ENCODE measurements around the gene PFKL. TPM values are rescaled to one million over a fixed set of nuclear protein-coding genes. Genes with fewer than 3 reads are reported as not detected.
A peak's percentile ranks its signal among the peaks of the same experiment; 100 is the strongest.

The PFKL gene
- total and polyA plus RNA-seq, 12 donors: 16.6 to 123 (median 94.1) TPM

GRCh38 chr21:44364151-44365053 lies 64.5 kb downstream of the PFKL start:
- DNase-seq: peak in 3 of 7 donors; percentile 8 to 13 (median 10)
- 80 to 88% (median 82%) methylated on average over 13 to 22 of the region's 22 CpGs for WGBS, 4 donors
- TF ChIP-seq CTCF (IDR thresholded peaks at IDR 0.05) (no peak), POLR2A (IDR thresholded peaks at IDR 0.05) (no peak)
- H3K9me3 ChIP-seq (replicated peaks in 1 of 3): no peaks in the 10 kb centered on the region
- no peaks in the 10 kb centered on the region for H3K27me3 ChIP-seq
- no peak overlapping the region for H3K27ac ChIP-seq
- no peaks in the 10 kb centered on the region for H3K36me3 ChIP-seq (replicated peaks in 1 of 2)
- H3K4me1 ChIP-seq (replicated peaks in 1 of 2): no peaks in the 10 kb centered on the region
- H3K4me3 ChIP-seq: no peak overlapping the region
- intact Hi-C loops (cut with DNase I): no loop called here

DNA sequence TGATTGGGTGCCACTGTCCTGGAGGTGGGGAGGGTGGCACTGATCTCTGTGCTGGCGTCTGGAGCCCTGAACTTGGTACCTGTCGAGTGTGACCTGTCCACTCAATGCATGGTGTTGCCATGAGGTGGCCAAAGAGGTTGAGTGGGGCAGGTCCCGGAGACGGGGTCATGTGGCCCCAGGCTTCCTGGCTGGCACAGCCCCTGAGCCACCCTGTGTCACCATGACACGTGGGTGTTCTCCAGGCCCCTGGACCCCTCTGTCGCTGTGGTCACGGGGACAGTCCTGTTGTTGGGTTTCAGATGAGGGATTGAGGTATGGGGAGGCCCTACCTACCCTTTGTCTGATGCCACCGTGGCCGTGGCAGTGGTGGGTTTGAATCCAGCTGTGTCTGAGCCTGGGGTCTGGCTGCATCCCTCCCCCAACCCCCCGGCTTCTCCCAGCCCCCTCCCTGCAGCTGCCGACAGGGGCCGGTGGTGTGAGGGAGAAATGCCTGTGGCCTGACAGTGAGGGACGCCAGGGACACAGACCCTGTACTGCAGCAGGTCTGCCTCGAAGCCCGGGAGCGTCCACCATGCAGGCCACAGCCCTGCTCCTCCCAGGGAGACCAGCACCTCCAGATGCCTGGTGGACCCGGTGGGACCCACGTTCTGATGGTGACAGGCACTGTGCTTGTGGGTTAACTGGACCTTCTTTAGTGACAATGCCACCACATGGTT lies 65.6 kb downstream of the PFKL start:
- DNase-seq: peak in 3 of 7 donors; percentile 10 to 15 (median 11)
- H3K27me3 ChIP-seq: no peaks in the 10 kb centered on the region
- 87 to 95% (median 94%) methylated on average over 3 to 18 of the region's 18 CpGs for WGBS, 4 donors
- intact Hi-C loops (cut with DNase I): no loop called here
- no peaks in the 10 kb centered on the region for H3K4me1 ChIP-seq (replicated peaks in 1 of 2)
- TF ChIP-seq CTCF (IDR thresholded peaks at IDR 0.05): no peak
- H3K4me3 ChIP-seq: no peak overlapping the region
- H3K36me3 ChIP-seq (replicated peaks in 1 of 2): no peaks in the 10 kb centered on the region
- no peaks in the 10 kb centered on the region for H3K9me3 ChIP-seq (replicated peaks in 1 of 3)
- no peak overlapping the region for H3K27ac ChIP-seq

GRCh38 chr21:44365967-44366585 lies 66.2 kb downstream of the PFKL start:
- TF ChIP-seq POLR2A (IDR thresholded peaks at IDR 0.05) (no peak), CTCF (IDR thresholded peaks at IDR 0.05) (no peak)
- no peaks in the 10 kb centered on the region for H3K36me3 ChIP-seq (replicated peaks in 1 of 2)
- no peak overlapping the region for H3K27ac ChIP-seq
- H3K9me3 ChIP-seq (replicated peaks in 1 of 3): no peaks in the 10 kb centered on the region
- DNase-seq: peak in 3 of 7 donors; percentile 9 to 14 (median 12)
- intact Hi-C loops (cut with DNase I): no loop called here
- WGBS, 4 donors: 90 to 96% (median 93%) methylated on average over 20 to 22 of the region's 22 CpGs
- H3K27me3 ChIP-seq: no peaks in the 10 kb centered on the region
- H3K4me1 ChIP-seq (replicated peaks in 1 of 2): peaks cover 0 to 5% of the 10 kb centered on the region in 2 donors
- no peak overlapping the region for H3K4me3 ChIP-seq

Measured in adrenal gland (tissue), 12 donors.